Measurements from ENCODE around the gene MYO3B.

The MYO3B gene

DNA sequence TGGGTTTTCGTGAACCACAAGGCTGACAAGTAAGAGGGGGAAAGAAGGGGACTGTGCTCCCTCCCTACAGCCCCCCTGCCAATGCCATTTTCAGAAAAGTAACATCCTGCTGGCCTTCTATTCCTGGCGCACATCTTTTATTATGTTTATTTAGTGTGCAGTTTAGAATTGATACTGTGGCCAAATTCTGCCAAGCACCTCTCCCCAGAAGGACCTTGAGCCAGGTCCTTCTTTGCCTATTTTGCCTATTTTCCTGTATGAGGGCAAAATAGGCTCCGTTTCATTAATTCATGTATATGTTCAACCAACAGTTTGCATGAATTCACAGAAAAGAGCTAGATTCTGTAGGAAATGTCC, 136.0 kb downstream of the MYO3B start:
- H3K4me3 ChIP-seq (ENCODE audit: low read length), result no peak overlapping the region
- DNase-seq (ENCODE audit: low read depth), result no peak
- TF ChIP-seq, protein P1, sequence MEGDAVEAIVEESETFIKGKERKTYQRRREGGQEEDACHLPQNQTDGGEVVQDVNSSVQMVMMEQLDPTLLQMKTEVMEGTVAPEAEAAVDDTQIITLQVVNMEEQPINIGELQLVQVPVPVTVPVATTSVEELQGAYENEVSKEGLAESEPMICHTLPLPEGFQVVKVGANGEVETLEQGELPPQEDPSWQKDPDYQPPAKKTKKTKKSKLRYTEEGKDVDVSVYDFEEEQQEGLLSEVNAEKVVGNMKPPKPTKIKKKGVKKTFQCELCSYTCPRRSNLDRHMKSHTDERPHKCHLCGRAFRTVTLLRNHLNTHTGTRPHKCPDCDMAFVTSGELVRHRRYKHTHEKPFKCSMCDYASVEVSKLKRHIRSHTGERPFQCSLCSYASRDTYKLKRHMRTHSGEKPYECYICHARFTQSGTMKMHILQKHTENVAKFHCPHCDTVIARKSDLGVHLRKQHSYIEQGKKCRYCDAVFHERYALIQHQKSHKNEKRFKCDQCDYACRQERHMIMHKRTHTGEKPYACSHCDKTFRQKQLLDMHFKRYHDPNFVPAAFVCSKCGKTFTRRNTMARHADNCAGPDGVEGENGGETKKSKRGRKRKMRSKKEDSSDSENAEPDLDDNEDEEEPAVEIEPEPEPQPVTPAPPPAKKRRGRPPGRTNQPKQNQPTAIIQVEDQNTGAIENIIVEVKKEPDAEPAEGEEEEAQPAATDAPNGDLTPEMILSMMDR (IDR thresholded peaks at IDR 0.05; ENCODE audit: insufficient read depth, low read depth, low read length, missing control alignments), result no peak

DNA sequence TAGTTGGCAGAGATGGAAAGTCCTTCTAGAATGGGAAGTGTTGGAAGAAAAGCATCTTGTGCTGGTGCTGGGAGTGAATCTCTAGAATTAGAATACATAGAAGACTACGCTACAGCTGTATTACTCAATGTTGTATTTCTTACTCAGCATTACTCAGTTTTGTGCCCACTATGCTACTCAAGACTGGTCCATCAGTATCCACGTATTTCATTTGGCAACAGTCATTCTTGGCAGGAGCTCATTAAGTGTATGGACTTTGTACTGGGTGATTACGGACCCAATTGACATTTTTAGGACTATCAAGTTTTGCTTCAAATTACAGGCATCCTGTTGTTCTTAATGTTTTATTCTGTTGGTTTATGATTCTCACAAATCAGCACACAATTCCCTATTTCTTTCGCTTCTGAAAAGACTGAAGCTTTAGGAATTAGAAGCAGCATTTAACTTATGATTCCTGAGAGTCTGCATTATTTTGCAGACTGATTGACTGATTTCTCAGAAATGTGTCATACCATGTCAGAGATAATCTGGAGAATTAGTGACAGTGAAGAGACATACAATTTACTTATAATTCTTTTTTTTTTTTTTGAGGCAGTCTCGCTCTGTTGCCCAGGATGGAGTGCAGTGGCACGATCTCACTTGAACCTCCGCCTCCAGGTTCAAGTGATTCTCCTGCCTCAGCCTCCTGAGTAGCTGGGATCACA, 136.9 kb downstream of the MYO3B start:
- TF ChIP-seq, protein P1 (IDR thresholded peaks at IDR 0.05; ENCODE audit: insufficient read depth, low read depth, low read length, missing control alignments), result no peak
- peak; percentile 79 for DNase-seq (ENCODE audit: low read depth)
- no peak overlapping the region for H3K4me3 ChIP-seq (ENCODE audit: low read length)

DNA sequence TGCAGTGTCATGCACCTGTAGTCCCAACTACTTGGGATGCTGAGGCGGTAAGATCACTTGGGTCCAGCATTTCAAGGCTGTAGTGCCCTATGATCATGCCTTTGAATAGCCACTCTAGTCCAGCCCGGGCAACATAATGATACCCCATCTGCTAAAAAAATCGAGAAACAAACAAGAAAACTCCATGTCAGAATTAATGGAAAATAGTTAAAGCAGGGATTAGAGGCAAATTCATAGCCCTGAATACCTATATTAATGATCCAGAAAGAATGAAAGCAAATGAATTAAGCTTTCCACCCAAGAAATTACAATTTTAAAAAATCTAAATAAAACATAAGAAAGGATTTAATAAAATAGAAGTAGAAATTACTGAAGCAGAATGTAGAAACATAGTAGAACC, 143.0 kb downstream of the MYO3B start:
- DNase-seq (ENCODE audit: low read depth), result no peak
- H3K4me3 ChIP-seq (ENCODE audit: low read length), result no peak overlapping the region
- TF ChIP-seq, protein P1 (IDR thresholded peaks at IDR 0.05; ENCODE audit: insufficient read depth, low read depth, low read length, missing control alignments), result no peak

DNA sequence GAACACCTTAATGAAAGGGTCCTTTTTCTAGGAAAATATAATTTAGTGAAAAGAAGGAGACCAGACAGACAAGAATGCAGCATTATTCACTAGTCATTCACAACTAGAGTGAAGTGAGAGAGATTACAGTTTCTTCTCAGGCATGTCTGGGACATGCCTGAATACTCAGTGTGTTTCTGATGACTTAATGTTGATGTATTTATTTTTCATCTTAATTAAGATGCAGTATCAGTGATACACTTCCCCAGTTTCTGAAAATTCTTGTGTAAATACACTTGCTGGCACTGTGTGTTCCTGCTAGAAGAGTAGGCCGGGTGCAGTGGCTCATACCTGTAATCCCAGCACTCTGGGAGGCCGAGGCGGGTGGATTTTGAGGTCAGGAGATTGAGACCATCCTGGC, 143.6 kb downstream of the MYO3B start:
- no peak overlapping the region for H3K4me3 ChIP-seq (ENCODE audit: low read length)
- DNase-seq (ENCODE audit: low read depth), result peak; percentile 84
- TF ChIP-seq, protein P1 (IDR thresholded peaks at IDR 0.05; ENCODE audit: insufficient read depth, low read depth, low read length, missing control alignments), result no peak

DNA sequence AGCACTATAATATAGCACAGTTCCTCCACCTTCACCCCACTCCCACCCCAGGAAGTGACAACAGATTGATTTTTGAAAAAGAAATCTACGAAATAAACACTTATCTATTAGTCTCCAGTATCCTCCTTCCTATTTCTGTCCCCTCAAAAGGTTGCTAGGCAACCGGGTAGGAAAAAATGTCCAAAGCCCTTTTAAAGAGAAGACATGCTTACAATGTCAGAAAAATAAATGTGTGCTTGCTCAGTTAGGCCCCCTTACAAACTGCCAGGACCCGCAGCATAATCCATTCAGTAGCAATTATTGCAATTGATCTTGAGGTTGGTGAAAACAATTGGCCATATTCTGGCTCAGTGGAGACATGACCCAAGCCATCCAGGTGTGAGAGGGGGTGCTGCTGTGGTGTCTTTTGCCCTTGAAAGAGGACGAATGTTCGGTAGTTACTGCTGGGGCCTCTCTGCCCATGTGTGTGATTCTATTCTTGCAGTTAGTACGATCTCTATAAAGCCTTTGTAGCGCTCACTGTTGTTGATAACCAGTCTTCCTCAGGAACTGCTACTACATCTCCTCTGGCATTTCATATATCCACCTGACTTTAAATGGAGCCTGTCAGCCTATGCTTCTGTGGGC, 144.3 kb downstream of the MYO3B start:
- no peak overlapping the region for H3K4me3 ChIP-seq (ENCODE audit: low read length)
- DNase-seq (ENCODE audit: low read depth), result no peak
- TF ChIP-seq, protein P1 (IDR thresholded peaks at IDR 0.05; ENCODE audit: insufficient read depth, low read depth, low read length, missing control alignments), result no peak

DNA sequence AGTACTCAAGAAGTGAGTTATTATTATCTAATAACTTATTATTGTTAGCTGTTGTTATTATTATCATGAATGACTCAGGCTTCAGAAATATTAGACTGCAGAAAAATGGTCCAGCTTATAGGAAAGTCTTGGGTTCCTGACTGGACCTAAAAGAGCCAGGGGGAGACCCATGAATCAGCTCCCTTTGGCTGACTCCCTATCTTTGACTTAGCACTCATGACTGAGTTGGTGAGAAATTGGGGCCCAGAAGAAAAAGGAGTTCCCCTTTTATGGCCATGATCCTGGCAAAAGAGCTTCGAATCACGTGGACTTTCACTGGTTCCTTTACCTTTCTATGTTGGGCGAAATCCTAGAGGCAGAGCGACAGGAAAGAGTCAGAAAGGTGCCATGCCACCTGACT, 145.8 kb downstream of the MYO3B start:
- no peak overlapping the region for H3K4me3 ChIP-seq (ENCODE audit: low read length)
- TF ChIP-seq, protein P1 (IDR thresholded peaks at IDR 0.05; ENCODE audit: insufficient read depth, low read depth, low read length, missing control alignments), result no peak
- DNase-seq (ENCODE audit: low read depth), result no peak

DNA sequence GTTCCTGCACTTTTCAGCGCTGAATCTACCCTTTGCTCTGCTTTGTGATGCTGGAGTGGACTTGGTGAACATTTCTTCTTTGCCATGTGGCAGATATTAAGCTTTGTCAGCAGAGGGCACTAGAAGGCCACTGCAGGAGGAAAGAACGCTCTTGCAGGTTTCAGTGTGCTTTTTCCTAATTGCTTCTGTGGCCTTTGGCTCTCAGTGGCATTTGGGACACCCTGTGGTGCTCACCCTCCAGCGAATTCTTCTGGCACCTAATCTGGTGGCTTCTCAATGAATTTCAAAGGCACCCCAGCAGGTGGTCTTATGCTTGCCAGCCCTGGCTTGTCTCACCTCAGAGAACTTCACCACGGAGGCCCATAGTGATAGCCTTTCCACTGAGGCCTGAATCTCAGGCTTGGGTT, 146.7 kb downstream of the MYO3B start:
- TF ChIP-seq, protein P1 (IDR thresholded peaks at IDR 0.05; ENCODE audit: insufficient read depth, low read depth, low read length, missing control alignments), result peak; percentile 87
- DNase-seq (ENCODE audit: low read depth), result peak; percentile 70
- H3K4me3 ChIP-seq (ENCODE audit: low read length), result no peak overlapping the region

Measured in epithelial cell of esophagus (primary cell).